Hepatocyte (in vitro differentiated cells): ENCODE results near the gene AMH.

ENCODE experiments used
- EZH2 ChIP-seq: fragments of 200-600 bp; sonication (generic); IDR thresholded peaks from 2 replicates; pipeline ENCODE4 v1.6.1; 2016; ENCODE audit warnings: antibody characterized with exemption, mild to moderate bottlenecking, borderline replicate concordance
- EZH2phosphoT487 ChIP-seq: fragments of 200-600 bp; sonication (generic); IDR thresholded peaks from one replicate; pipeline ENCODE4 v1.6.1; 2018; ENCODE audit warnings: antibody characterized with exemption, mild to moderate bottlenecking, low read depth, moderate library complexity; ENCODE audit not compliant: unreplicated experiment, severe bottlenecking
- TF ChIP-seq, protein P1 (sequence below): fragments of 200-600 bp; sonication (generic); IDR thresholded peaks from 2 replicates; pipeline ENCODE4 v1.5.1; 2016; ENCODE audit warnings: antibody characterized with exemption, mild to moderate bottlenecking; ENCODE audit not compliant: poor library complexity

DNA sequence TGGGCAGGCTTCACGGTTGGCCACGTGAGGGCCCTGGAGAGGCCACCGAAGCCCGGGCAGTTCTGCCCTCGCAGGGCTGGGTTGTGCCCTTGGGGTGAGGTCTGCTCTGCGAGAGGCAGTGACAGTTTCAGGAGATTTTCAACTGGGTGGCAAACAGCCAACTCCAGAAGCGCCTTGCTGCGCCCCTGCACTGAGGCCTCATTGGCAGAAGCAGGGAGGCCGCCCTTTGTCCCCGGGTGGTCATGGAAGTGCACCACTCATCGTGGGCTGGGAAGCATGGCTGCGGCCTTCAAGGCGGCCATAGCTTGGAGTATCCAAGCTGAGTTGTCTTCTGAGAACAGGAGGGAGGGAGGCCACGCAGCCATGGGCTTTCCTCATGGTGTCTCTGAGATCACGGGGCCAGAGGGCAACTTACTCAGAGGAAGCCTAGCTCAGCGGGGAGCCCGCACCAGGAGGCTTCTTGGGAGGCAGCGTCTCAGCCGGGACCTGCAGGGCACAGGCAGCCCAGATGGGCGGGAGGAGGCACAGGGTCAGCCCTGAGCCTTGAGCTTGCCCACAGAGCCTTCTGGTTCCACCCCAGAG lies 27.8 kb upstream of the AMH start:
- TF ChIP-seq, protein P1, sequence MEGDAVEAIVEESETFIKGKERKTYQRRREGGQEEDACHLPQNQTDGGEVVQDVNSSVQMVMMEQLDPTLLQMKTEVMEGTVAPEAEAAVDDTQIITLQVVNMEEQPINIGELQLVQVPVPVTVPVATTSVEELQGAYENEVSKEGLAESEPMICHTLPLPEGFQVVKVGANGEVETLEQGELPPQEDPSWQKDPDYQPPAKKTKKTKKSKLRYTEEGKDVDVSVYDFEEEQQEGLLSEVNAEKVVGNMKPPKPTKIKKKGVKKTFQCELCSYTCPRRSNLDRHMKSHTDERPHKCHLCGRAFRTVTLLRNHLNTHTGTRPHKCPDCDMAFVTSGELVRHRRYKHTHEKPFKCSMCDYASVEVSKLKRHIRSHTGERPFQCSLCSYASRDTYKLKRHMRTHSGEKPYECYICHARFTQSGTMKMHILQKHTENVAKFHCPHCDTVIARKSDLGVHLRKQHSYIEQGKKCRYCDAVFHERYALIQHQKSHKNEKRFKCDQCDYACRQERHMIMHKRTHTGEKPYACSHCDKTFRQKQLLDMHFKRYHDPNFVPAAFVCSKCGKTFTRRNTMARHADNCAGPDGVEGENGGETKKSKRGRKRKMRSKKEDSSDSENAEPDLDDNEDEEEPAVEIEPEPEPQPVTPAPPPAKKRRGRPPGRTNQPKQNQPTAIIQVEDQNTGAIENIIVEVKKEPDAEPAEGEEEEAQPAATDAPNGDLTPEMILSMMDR, result no peak
- TF ChIP-seq EZH2 (no peak), EZH2phosphoT487 (no peak)
